GM19372 (cell line): ENCODE measurements around the gene SLC18A2.

Source experiments
- ATAC-seq: cut with Tn5 transposase; IDR thresholded peaks from one replicate; pipeline ENCODE4 v1.9.1; 2021; ENCODE audit warnings: mild to moderate bottlenecking, low read depth, moderate library complexity; ENCODE audit not compliant: unreplicated experiment

The SLC18A2 gene

DNA sequence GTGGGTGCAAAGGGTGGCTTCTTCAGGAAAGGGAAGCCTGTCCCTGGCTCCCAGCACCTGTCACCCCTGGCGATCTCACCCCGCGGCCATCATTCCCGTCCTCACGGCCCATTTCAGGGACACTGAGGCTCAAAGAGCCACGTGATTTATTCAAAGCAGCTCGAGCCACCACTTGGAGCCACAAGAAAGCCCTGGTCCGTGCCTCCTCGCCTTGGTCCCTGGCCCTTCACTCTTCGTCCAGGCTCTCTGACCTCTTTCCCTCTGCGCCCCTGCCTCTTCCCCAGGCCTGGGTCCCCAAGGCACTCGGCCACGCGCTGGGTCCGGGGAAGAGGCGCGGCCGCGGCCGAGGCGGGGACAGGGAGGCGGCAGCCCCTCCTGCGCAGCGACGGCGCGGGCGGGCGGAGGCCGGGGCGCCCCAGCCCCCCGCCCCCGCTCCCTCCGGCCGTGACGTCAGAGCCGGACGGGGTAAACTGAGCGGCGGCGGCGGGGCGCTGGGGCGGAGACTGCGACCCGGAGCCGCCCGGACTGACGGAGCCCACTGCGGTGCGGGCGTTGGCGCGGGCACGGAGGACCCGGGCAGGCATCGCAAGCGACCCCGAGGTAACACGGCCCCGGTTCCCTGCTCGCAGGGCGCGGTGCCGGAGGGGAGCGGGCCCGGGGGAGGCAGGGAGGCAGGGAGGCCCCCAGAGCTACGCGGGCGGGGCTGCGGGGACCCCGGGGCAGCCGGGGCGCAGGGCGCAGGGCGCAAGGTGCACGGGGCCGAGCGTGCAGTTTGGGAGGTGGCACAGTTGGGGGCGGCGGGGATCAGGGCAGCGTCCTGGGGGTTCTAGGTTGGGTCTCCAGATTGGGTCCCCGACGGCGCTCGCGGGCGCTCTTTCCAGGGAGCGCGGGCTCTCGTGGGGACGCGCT is at the start of gene SLC18A2:
TSS of gene SLC18A2 (plus strand) at position 494 of the 909 bp plus-strand sequence. CDS start 580 bp downstream, outside the sequence.
- no peak for ATAC-seq

- ATAC-seq = no peak
Observed at GRCh38 chr10:117197189-117197588, 43.7 kb upstream of the SLC18A2 start, which contains the start of gene KCNK18. TSS of gene KCNK18 (plus strand) at chr10:117197489. CDS start at chr10:117197489, 0 bp downstream.

- ATAC-seq = no peak
Observed at GRCh38 chr10:117198088-117198487, 42.8 kb upstream of the SLC18A2 start.

DNA sequence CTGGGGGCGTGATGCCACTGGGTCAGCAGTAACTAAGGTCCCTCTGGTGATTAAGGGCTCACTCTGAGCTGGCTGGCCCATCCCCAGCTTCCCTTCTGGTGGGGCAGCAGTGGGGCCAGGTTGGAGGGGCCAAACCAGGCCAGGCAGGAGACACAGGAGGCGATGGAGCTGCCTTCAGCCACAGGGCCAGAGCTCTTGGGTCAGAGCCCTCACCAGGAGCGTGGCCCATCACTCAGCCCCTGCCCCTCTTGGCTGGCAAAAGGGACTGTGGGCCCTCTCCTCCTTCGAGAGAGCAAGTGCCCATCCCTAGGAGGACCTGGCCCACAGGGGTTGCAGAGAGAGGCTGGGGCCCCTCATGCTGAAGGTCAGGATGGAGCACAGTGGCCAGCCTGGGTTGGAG is 39.1 kb upstream of the SLC18A2 start:
- no peak for ATAC-seq

- ATAC-seq = no peak
Observed at GRCh38 chr10:117204316-117204715, 36.6 kb upstream of the SLC18A2 start.

GRCh38 chr10:117212176-117212575 is 28.7 kb upstream of the SLC18A2 start:
- no peak for ATAC-seq

- no peak for ATAC-seq
Observed at GRCh38 chr10:117214401-117214800, 26.5 kb upstream of the SLC18A2 start.

DNA sequence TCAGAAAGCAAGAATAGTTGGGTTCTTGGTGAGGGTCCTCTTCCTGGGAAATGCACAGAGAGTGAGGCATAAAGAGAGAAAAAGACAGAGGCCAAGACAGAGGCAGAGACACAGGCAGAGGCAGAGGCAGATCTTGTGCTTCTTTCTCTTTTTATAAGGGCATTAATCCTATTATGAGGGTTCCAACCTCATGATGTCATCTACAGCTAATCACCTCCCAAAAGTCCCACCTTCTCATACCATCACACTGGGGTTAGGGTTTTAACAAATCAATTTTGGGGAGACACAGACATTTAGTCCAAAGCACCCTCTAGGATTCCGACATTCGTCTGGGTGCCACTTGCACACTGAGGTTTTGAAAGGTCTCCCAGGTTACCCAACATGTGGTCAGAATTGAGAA is 25.8 kb upstream of the SLC18A2 start:
- ATAC-seq = no peak

- no peak for ATAC-seq
Observed at GRCh38 chr10:117216028-117216427, 24.9 kb upstream of the SLC18A2 start.

- ATAC-seq = peak; percentile 89
Observed at GRCh38 chr10:117216611-117217195, 24.2 kb upstream of the SLC18A2 start.

DNA sequence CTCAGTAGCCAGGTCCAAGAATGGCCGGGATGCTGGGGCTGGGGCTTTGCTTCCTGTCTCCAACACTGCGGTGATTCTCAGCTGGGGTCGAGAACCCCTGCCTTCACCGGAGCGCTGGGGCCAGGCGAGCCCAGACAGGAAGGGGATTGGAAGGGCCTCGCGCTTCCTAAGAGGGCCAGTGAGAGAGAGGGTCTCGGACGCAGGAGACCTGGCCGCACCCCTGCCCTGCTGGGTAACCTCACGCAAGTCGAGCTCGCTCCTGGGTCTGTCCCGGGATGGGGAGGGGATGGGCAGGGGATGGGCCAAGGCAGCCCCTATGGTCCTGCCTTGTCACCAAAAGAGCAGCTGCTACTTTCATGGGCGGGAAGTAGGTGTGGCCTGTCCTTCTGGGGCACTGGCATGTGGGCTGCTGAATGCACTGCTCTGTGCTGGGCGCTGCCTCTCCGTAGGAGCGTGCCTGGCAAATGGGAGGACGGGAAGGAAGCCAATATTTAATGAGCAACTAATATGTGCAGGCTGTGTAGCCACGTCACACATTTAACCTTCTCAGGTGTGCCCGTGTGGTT is 23.6 kb upstream of the SLC18A2 start:
- peak; percentile 11 for ATAC-seq

DNA sequence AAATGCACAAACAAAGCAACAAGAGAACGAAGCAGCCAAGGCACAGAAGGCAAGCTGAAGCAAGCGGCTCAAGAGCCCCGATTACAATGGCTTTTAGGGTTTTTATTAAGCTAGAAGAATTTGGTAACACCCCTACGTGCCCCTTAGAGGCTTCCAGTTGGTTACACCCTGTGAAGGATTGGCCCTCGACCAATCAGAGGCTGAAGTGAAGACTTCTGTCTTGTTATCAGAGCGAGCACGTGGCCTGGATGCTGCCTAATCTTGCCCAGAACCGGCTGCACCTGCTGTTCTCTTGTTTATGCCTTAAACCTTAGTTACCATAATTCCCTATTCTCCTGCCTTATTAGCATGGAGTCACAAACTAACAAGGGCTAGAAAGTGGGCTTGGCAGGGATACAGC is 22.3 kb upstream of the SLC18A2 start:
- ATAC-seq = no peak

DNA sequence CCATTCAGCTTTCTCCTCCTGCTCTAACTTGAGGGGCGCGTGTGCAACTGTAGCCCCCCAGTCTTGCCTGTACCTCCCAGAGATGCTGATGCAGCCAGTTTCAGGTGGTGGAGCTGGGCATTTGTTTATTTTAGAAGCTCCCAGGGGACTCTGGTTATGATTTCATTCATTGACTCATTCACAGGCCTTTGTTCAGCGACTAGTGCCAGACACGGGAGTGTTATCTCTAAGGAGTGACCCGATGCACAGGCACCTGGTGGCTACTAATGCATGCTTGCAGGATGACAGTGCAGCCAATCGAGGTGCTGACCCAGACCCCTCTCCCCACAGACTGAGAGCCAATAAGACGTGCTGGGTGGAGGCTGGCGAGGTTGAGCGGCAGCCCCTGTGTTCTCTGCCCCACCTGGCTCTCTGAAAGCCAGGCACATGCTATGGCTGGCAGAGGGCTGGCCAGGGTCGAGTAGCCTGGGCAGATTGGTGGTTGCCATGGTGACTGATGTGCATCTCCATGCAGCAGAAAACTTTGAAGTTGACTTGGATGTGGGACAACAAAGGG is 19.7 kb upstream of the SLC18A2 start:
- ATAC-seq = no peak

DNA sequence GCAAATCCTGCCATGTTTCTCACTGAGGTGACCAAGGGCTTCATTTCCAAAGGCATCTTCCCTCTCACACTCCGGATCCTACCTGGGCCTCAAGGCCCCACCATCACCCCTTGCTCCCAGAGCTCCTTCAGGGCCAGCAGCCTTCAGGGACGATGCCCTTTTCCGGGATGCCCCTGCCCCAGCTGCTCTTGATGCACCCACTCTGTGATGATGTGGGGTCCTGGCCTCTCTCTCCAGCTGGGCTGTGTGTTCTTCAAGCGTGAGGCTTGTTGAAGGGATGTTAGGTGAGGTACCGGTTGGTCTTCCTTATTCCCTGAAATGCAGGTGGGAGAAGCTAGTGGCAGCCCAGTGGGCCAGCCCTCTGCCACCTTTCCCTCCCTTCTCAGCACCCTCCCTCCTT is 18.4 kb upstream of the SLC18A2 start:
- no peak for ATAC-seq

DNA sequence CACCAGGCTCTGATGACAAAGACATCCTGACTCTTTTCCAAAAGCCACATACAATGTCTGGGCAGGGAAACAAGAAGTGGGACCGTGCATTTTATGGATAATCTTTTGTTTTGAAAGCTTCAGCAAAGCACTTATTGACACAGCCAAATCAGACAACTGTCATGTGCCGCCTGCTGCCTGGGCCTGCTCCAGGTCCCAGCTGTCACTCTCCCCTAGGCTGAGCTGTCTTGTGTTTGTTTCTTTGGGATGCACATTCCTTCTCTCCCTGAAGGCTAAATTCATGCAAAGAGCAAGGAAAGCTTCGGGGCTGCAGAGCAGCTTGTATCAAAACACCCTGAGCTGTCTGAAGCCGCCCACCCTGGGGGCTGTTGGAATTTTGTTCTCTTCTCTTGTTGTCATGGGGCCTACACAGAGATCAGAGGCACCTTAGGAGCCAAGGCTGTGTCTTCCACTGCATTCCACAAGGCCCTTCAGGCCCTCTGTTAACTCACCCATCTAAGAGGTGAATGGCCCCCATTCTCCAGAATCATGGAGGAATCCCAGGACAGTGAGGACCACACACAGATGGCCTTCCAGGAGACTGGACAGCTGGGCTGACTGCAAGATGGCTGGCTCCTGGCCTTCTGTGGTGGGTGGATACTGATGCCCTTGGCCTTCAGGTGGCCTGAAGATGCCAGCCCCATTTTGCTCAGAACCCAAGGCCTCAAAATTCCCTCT is 17.8 kb upstream of the SLC18A2 start:
- no peak for ATAC-seq

GRCh38 chr10:117223693-117224430 is 17.1 kb upstream of the SLC18A2 start:
- no peak for ATAC-seq

- no peak for ATAC-seq
Observed at GRCh38 chr10:117224881-117225280, 16.0 kb upstream of the SLC18A2 start.

DNA sequence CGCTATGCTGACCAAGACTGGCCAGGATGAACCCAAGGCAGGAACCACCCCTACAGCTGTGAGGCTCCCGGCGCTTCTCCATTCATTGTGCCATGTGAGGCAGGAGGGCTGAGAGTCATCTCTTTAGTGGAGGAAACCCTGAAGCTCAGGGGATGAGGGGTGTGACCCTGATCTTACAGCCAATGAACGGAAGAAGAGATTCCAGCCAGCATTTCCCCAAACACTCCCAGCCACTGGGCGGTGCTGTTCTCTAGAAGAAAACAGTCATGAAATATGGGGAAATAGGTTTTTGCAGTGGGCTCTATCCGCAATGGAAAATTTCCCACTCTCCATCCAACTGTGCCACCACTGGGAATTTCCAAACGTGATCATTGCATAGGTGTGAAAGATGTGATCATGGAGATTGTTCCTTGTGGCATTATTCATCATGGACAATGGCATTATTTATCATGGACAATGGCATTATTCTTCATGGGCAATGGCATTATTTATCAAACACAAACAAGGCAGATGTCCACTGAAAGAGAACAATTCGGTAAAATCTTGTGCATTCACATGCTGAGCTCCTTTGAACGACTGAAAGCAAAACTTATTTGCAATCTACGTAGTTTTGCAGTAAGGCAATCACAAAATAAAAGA is 14.0 kb upstream of the SLC18A2 start:
- ATAC-seq = no peak

GRCh38 chr10:117228210-117228609 is 12.7 kb upstream of the SLC18A2 start:
- ATAC-seq = no peak
